Tibial artery (tissue), 4 donors: ENCODE data around the gene HNRNPUL2.

Experiments
- DNase-seq, 2 donors: peaks; one replicate each; pipeline ENCODE4 v3.0.0-alpha.2; 2019
- H3K27ac ChIP-seq, 2 donors: fragments of 200-600 bp; sonication (generic) in 1 of 2; 1 replicate in 1 of 2; 2 replicates in 1 of 2; pipeline ENCODE4 v1.5.1; 2018 to 2019; ENCODE audit warnings: mild to moderate bottlenecking in 1 of 2
- H3K27me3 ChIP-seq, 2 donors: fragments of 200-600 bp; sonication (generic) in 1 of 2; one replicate each; pipeline versions ENCODE4 v1.5.1 to v1.6.0; 2016 to 2019
- H3K36me3 ChIP-seq, 3 donors: fragments of 200-600 bp; sonication (generic) in 2 of 3; one replicate each; pipeline ENCODE4 v1.5.1; 2016 to 2019; ENCODE audit warnings: mild to moderate bottlenecking in 2 of 3
- H3K4me1 ChIP-seq, 4 donors: fragments of 200-600 bp; sonication (generic) in 2 of 4; 1 replicate in 3 of 4; 2 replicates in 1 of 4; pipeline ENCODE4 v1.5.1; 2016 to 2019
- H3K4me3 ChIP-seq, 2 donors: fragments of 200-600 bp; sonication (generic) in 1 of 2; 1 replicate in 1 of 2; 2 replicates in 1 of 2; pipeline ENCODE4 v1.5.1; 2018 to 2019; ENCODE audit warnings: mild to moderate bottlenecking in 2 of 2
- H3K9me3 ChIP-seq, 3 donors: fragments of 200-600 bp; sonication (generic) in 1 of 3; one replicate each; pipeline ENCODE4 v1.5.1; 2016 to 2019
- intact Hi-C: fragments of 100-400 bp; cut with DNase I; formaldehyde crosslinking; loops from one replicate; pipeline ENCODE4 v1.15.0; 2023; ENCODE audit warnings: low total_unique reads
- TF ChIP-seq, protein P1 (sequence below), 2 experiments: fragments of 200-600 bp in 1 of 2; fragments of 450-650 bp in 1 of 2; IDR thresholded peaks; one replicate each; pipeline ENCODE4 v1.5.1; 2017 to 2019; ENCODE audit warnings: antibody characterized with exemption in 2 of 2, mild to moderate bottlenecking in 1 of 2, moderate library complexity in 1 of 2

HNRNPUL2 gene

DNA sequence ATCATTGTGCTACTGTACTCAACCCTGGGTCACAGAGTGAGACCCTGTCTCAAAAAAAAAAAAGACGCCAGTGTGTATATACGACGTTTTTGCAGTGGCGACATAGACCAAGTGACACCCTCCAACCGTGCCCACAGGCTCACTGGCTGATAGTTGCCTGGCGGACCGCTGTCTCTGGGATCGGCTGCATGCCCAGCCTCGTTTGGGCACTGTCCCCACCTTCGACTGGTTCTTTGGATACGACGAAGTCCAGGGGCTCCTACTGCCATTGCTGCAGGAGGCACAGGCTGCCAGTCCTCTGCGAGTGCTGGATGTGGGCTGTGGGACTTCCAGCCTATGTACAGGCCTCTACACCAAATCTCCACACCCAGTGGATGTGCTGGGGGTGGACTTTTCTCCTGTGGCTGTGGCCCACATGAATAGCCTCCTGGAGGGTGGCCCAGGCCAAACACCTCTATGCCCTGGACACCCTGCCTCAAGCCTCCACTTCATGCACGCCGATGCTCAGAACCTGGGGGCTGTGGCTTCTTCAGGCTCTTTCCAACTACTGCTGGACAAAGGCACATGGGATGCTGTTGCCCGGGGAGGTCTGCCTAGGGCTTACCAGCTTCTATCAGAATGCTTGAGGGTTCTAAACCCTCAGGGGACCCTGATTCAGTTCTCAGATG lies 60.9 kb downstream of the HNRNPUL2 start:
- Histone ChIP-seq H3K36me3 (peaks cover 8 to 27% (median 10%) of the 10 kb centered on the region in 3 donors), H3K27me3 (no peaks in the 10 kb centered on the region), H3K9me3 (no peaks in the 10 kb centered on the region), H3K4me1 (peaks cover 7 to 45% (median 30%) of the 10 kb centered on the region in 4 donors), H3K27ac (peak overlapping the region; percentile 87 to 96), H3K4me3 (peak overlapping the region; percentile 87 to 96)
- intact Hi-C loops, result no loop called here
- TF ChIP-seq, protein P1, sequence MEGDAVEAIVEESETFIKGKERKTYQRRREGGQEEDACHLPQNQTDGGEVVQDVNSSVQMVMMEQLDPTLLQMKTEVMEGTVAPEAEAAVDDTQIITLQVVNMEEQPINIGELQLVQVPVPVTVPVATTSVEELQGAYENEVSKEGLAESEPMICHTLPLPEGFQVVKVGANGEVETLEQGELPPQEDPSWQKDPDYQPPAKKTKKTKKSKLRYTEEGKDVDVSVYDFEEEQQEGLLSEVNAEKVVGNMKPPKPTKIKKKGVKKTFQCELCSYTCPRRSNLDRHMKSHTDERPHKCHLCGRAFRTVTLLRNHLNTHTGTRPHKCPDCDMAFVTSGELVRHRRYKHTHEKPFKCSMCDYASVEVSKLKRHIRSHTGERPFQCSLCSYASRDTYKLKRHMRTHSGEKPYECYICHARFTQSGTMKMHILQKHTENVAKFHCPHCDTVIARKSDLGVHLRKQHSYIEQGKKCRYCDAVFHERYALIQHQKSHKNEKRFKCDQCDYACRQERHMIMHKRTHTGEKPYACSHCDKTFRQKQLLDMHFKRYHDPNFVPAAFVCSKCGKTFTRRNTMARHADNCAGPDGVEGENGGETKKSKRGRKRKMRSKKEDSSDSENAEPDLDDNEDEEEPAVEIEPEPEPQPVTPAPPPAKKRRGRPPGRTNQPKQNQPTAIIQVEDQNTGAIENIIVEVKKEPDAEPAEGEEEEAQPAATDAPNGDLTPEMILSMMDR (IDR thresholded peaks at IDR 0.05), result no peak
- no peak for DNase-seq

DNA sequence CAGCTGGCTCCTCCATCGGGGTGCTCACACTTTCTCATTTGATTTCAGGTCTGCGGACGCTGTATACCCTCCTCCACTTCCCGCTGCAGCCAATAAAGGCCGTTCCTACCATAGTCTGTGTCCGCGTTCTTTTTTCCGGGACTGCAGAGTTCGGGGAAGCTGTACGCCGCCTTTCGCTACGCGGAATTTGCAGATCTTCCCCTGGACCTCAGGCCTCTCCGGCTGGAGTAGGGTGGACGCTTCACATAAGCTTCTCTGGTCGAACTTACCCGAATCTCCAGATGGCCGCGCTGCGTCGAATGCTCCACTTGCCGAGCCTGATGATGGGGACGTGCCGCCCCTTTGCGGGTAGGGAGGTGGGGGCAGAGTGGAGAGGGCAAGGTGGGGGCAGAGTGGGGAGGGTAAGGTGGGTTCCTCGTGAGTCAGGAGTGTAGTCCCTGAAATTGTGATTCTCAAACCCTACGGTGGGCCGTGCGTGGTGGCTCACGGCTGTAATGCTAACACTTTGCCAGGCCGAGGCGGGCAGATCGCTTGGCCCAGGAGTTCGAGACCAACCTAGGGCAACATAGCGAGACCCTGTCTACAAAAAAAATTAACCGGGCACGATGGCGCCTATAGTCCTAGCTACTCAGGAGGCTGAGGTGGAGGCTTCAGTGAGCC lies 61.5 kb downstream of the HNRNPUL2 start:
- peaks cover 8 to 27% (median 10%) of the 10 kb centered on the region in 3 donors for H3K36me3 ChIP-seq
- peaks cover 7 to 40% (median 27%) of the 10 kb centered on the region in 4 donors for H3K4me1 ChIP-seq
- intact Hi-C loops, result no loop called here
- H3K4me3 ChIP-seq, result peak overlapping the region; percentile 87 to 96
- no peaks in the 10 kb centered on the region for H3K27me3 ChIP-seq
- H3K27ac ChIP-seq, result peak overlapping the region; percentile 87 to 96
- peak; percentile 60 to 81 for DNase-seq
- TF ChIP-seq, protein P1 (IDR thresholded peaks at IDR 0.05), result no peak
- no peaks in the 10 kb centered on the region for H3K9me3 ChIP-seq

DNA sequence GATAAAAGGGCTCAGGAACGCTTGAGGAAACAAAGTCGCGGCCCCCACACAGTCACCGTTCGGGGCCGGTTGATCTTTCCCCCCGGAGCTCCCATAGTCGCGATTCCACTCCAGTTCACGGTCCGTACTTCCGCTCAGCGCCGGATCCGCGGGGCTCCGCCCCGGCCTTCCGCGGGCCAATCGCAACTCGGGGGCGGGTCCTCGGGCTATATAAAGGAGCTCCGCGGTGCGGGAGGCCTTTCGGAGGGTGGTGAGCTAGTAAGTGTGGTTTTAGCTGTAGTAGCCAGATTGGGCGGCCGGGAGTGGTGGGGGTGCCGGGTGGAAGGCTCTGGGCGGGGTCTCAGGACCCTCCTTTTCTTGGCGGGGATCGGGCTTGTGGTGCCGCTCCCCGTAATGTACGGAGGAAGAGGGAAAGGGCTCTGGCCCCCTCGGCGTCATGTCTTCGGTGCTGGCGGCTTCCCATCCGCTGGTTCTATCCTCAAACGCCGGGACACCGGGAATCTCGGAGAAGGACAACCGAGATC lies 62.1 kb downstream of the HNRNPUL2 start, which contains the start of the genes C11orf98 and CSKMT:
TSS of gene C11orf98 (minus strand) at position 136 of the 524 bp plus-strand sequence. CDS start at position 95, 41 bp downstream.
TSS of gene CSKMT (plus strand) at position 238 of the 524 bp plus-strand sequence. CDS start 568 bp downstream, outside the sequence.
- H3K27me3 ChIP-seq, result no peaks in the 10 kb centered on the region
- intact Hi-C loops, result no loop called here
- peaks cover 8 to 27% (median 10%) of the 10 kb centered on the region in 3 donors for H3K36me3 ChIP-seq
- TF ChIP-seq, protein P1 (IDR thresholded peaks at IDR 0.05), result no peak
- H3K4me3 ChIP-seq, result peak within 1 kb of the TSS; percentile 87 to 96
- peak within 1 kb of the TSS; percentile 87 to 96 for H3K27ac ChIP-seq
- DNase-seq, result peak; percentile 92 to 97
- H3K9me3 ChIP-seq, result no peaks in the 10 kb centered on the region
- H3K4me1 ChIP-seq, result peaks cover 7 to 34% (median 22%) of the 10 kb centered on the region in 4 donors

DNA sequence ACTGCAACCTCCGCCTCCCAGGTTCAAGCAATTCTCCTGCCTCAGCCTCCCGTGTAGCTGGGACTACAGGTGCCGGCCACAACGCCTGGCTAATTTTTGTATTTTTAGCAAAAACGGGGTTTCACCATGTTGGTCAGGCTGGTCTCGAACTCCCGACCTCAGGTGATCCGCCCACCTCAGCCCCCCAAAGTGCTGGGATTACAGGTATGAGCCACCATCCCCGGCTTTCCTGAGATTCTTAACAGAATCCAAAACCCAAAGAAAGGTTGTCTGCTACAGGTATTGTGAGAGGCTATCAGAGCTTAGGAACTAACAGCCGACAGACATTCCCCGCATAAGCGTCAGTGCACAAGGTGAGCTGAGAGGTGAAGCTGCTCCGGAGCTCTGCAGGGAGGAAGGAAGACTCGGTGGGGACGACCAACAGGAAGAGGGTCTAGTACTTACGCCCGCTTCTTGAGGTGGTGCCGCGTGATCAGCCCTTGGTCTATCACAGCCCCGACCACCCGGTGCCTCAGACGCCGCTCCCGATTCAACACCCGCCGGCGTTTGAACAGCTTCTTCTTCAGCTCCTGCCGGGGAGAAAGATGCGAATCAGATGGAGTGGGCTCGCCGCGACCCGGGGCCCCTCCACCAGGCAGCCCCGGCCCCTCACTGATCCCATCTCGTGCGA lies 62.7 kb downstream of the HNRNPUL2 start:
- TF ChIP-seq, protein P1 (IDR thresholded peaks at IDR 0.05), result no peak
- H3K4me1 ChIP-seq, result peaks cover 7 to 34% (median 20%) of the 10 kb centered on the region in 4 donors
- H3K9me3 ChIP-seq, result no peaks in the 10 kb centered on the region
- peak overlapping the region; percentile 87 to 96 for H3K27ac ChIP-seq
- H3K4me3 ChIP-seq, result peak overlapping the region; percentile 87 to 96
- no peak for DNase-seq
- H3K36me3 ChIP-seq, result peaks cover 8 to 27% (median 10%) of the 10 kb centered on the region in 3 donors
- intact Hi-C loops, result no loop called here
- no peaks in the 10 kb centered on the region for H3K27me3 ChIP-seq
